ENCODE results near the gene TMEM116. TPM values are rescaled to one million over a fixed set of nuclear protein-coding genes. Genes with fewer than 3 reads are reported as not detected.

TMEM116 gene
- total and polyA plus RNA-seq, 2 donors (not counting 3 experiments of a cell fraction or from before 2014, with no cell fraction given), result 1.6 to 3.9 TPM

DNA sequence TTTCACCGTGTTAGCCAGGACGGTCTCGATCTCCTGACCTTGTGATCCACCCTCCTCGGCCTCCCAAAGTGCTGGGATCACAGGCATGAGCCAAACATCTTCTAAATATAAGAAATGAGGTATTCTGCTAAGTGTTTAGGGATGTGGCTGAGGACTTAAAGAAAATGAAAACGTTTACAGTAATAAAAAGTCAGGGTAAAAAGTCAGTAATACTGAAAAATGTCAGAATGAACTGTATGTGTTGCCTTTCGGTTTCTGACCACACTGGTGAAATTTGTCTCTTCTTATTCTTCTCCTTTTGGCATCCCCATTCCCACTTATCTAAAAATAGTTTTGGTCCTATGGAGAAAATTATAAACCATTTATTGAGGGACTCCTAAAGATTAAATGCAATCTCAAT lies 20.5 kb downstream of the TMEM116 start:
- Histone ChIP-seq H3K79me2 (ENCODE audit: control insufficient read depth, insufficient read depth, low read length) (no peaks in the 10 kb centered on the region), H3K4me1 (ENCODE audit: control insufficient read depth, extremely low read depth, insufficient read depth, low read length) (no peaks in the 10 kb centered on the region), H3K9ac (replicated peaks; ENCODE audit: extremely low read depth, insufficient read depth, low read length) (no peak overlapping the region), H2AFZ (ENCODE audit: low read depth, low read length) (no peak overlapping the region), H4K20me1 (replicated peaks; ENCODE audit: control insufficient read depth, extremely low read depth, insufficient read depth, low read length) (no peaks in the 10 kb centered on the region), H3K9me1 (replicated peaks; ENCODE audit: control insufficient read depth, extremely low read depth, insufficient read depth, low read length) (no peaks in the 10 kb centered on the region), H3K36me3 (ENCODE audit: control insufficient read depth in 2 of 2, extremely low read depth in 1 of 2, insufficient read depth in 2 of 2, low read length in 2 of 2) (no peaks in the 10 kb centered on the region), H3K4me2 (ENCODE audit: insufficient read depth, low read length) (no peak overlapping the region), H3K9me3 (replicated peaks; ENCODE audit: control insufficient read depth, insufficient read depth, low read length) (no peaks in the 10 kb centered on the region), H3K27me3 (ENCODE audit: control insufficient read depth in 2 of 2, insufficient read depth in 2 of 2, low read length in 2 of 2) (no peaks in the 10 kb centered on the region), H3K27ac (ENCODE audit: insufficient read depth, low read depth, low read length) (no peak overlapping the region), H3K4me3 (replicated peaks in 1 of 3; ENCODE audit: insufficient read depth in 1 of 3, low read depth in 1 of 3, low read length in 3 of 3) (no peak overlapping the region)
- TF ChIP-seq MYC (IDR thresholded peaks at IDR 0.05; ENCODE audit: low read depth, low read length) (no peak), FOS (IDR thresholded peaks at IDR 0.05; ENCODE audit: borderline replicate concordance, insufficient read depth, low read length) (no peak), CTCF (IDR thresholded peaks at IDR 0.05; ENCODE audit: extremely low read depth in 1 of 2, insufficient read depth in 1 of 2, low read depth in 1 of 2, low read length in 2 of 2) (no peak), POLR2AphosphoS5 (IDR thresholded peaks at IDR 0.05; ENCODE audit: insufficient read depth, low read depth, low read length) (no peak), GATA2 (IDR thresholded peaks at IDR 0.05; ENCODE audit: insufficient read depth, insufficient read length, low read depth, low read length) (no peak), POLR2A (IDR thresholded peaks at IDR 0.05; ENCODE audit: low read depth, low read length) (no peak)
- no TSS peak for BruUV-seq (replicated peaks)
- ChIA-PET CTCF (interaction anchor here (1.5 kb wide), 1 partner anchor 133 kb away, joined by 3 read pairs; no protein-coding TSS in a partner anchor), POLR2A (no interaction called here)
- intact Hi-C loops (cut with micrococcal nuclease) (no loop called here), dilution Hi-C loops (cut with MboI; ENCODE audit: extremely low pct_ligation_motif_present, low sequenced_read_pairs) (no loop called here)
- FAIRE-seq (no peak), DNase-seq (ENCODE audit: low read depth, low spot score) (no peak)

GRCh38 chr12:111991946-111992345 lies 21.0 kb downstream of the TMEM116 start:
- ChIA-PET CTCF (interaction anchor here (0.5 to 1.6 kb wide), 4 partner anchors 9 to 1164 kb away, joined by 3 to 5 read pairs (median 4); partner anchors contain the start of genes ERP29 and TMEM116), POLR2A (no interaction called here)
- Histone ChIP-seq H3K9ac (replicated peaks; ENCODE audit: extremely low read depth, insufficient read depth, low read length) (no peak overlapping the region), H3K4me1 (ENCODE audit: control insufficient read depth, extremely low read depth, insufficient read depth, low read length) (no peaks in the 10 kb centered on the region), H3K79me2 (ENCODE audit: control insufficient read depth, insufficient read depth, low read length) (no peaks in the 10 kb centered on the region), H3K9me1 (replicated peaks; ENCODE audit: control insufficient read depth, extremely low read depth, insufficient read depth, low read length) (no peaks in the 10 kb centered on the region), H4K20me1 (replicated peaks; ENCODE audit: control insufficient read depth, extremely low read depth, insufficient read depth, low read length) (no peaks in the 10 kb centered on the region), H3K4me2 (ENCODE audit: insufficient read depth, low read length) (no peak overlapping the region), H3K4me3 (replicated peaks in 1 of 3; ENCODE audit: insufficient read depth in 1 of 3, low read depth in 1 of 3, low read length in 3 of 3) (no peak overlapping the region), H3K9me3 (replicated peaks; ENCODE audit: control insufficient read depth, insufficient read depth, low read length) (no peaks in the 10 kb centered on the region), H3K27me3 (ENCODE audit: control insufficient read depth in 2 of 2, insufficient read depth in 2 of 2, low read length in 2 of 2) (no peaks in the 10 kb centered on the region), H2AFZ (ENCODE audit: low read depth, low read length) (no peak overlapping the region), H3K36me3 (ENCODE audit: control insufficient read depth in 2 of 2, extremely low read depth in 1 of 2, insufficient read depth in 2 of 2, low read length in 2 of 2) (no peaks in the 10 kb centered on the region), H3K27ac (ENCODE audit: insufficient read depth, low read depth, low read length) (no peak overlapping the region)
- BruUV-seq (replicated peaks), result no TSS peak
- DNase-seq (ENCODE audit: low read depth, low spot score) (no peak), FAIRE-seq (no peak)
- no peak for TF ChIP-seq POLR2A (IDR thresholded peaks at IDR 0.05; ENCODE audit: low read depth, low read length)
- TF ChIP-seq MAX (IDR thresholded peaks at IDR 0.05; ENCODE audit: insufficient read depth, insufficient read length), result no peak
- no peak for TF ChIP-seq EZH2 (IDR thresholded peaks at IDR 0.05; ENCODE audit: borderline replicate concordance, low read depth, low read length, severe bottlenecking)
- TF ChIP-seq POLR2AphosphoS5 (IDR thresholded peaks at IDR 0.05; ENCODE audit: insufficient read depth, low read depth, low read length), result no peak
- TF ChIP-seq FOS (IDR thresholded peaks at IDR 0.05; ENCODE audit: borderline replicate concordance, insufficient read depth, low read length), result no peak
- TF ChIP-seq GATA2 (IDR thresholded peaks at IDR 0.05; ENCODE audit: insufficient read depth, insufficient read length, low read depth, low read length), result no peak
- TF ChIP-seq CTCF (IDR thresholded peaks at IDR 0.05; ENCODE audit: extremely low read depth in 1 of 2, insufficient read depth in 1 of 2, low read depth in 1 of 2, low read length in 2 of 2), result no peak
- TF ChIP-seq JUN (IDR thresholded peaks at IDR 0.05; ENCODE audit: borderline replicate concordance, insufficient read depth, insufficient read length, low read depth), result no peak
- TF ChIP-seq MYC (IDR thresholded peaks at IDR 0.05; ENCODE audit: low read depth, low read length), result no peak
- intact Hi-C loops (cut with micrococcal nuclease) (no loop called here), dilution Hi-C loops (cut with MboI; ENCODE audit: extremely low pct_ligation_motif_present, low sequenced_read_pairs) (no loop called here)

Measured in endothelial cell of umbilical vein (primary cell).